Osteocyte (in vitro differentiated cells): ENCODE data around the gene CIAO3. TPM values are rescaled to one million over a fixed set of nuclear protein-coding genes. Genes with fewer than 3 reads are reported as not detected.

Experiments
- DNase-seq: peaks from one replicate; pipeline ENCODE4 v3.0.0; 2021; ENCODE audit warnings: mixed read lengths; ENCODE audit not compliant: unreplicated experiment; ENCODE audit errors: extremely low spot score
- H3K27ac Mint-ChIP-seq: one replicate; pipeline ENCODE4 v1.8.0; 2021; ENCODE audit warnings: mild to moderate bottlenecking, mixed read lengths; ENCODE audit not compliant: unreplicated experiment
- H3K27me3 Mint-ChIP-seq: one replicate; pipeline ENCODE4 v1.8.0; 2021; ENCODE audit warnings: mixed read lengths; ENCODE audit not compliant: unreplicated experiment
- H3K36me3 Mint-ChIP-seq: one replicate; pipeline ENCODE4 v1.8.0; 2021; ENCODE audit warnings: mixed read lengths; ENCODE audit not compliant: unreplicated experiment
- H3K4me1 Mint-ChIP-seq: one replicate; pipeline ENCODE4 v1.8.0; 2021; ENCODE audit warnings: mixed read lengths; ENCODE audit not compliant: unreplicated experiment
- H3K4me3 Mint-ChIP-seq: one replicate; pipeline ENCODE4 v1.8.0; 2021; ENCODE audit warnings: mild to moderate bottlenecking, moderate library complexity, mixed read lengths; ENCODE audit not compliant: unreplicated experiment
- H3K9me3 Mint-ChIP-seq: one replicate; pipeline ENCODE4 v1.8.0; 2021; ENCODE audit warnings: mixed read lengths; ENCODE audit not compliant: unreplicated experiment
- total RNA-seq: library from RNA; stranded (reverse); gene quantifications from 2 replicates; pipeline ENCODE4 v1.2.1, GENCODE V29; 2021
- TF ChIP-seq, protein P1 (sequence below): fragments of 200-600 bp; sonication (generic); IDR thresholded peaks from 2 replicates; pipeline ENCODE4 v1.5.0; 2021; ENCODE audit warnings: antibody characterized with exemption, mild to moderate bottlenecking, moderate library complexity

CIAO3 gene
- total RNA-seq, 1 donor from 2014 or later = 31.4 TPM

DNA sequence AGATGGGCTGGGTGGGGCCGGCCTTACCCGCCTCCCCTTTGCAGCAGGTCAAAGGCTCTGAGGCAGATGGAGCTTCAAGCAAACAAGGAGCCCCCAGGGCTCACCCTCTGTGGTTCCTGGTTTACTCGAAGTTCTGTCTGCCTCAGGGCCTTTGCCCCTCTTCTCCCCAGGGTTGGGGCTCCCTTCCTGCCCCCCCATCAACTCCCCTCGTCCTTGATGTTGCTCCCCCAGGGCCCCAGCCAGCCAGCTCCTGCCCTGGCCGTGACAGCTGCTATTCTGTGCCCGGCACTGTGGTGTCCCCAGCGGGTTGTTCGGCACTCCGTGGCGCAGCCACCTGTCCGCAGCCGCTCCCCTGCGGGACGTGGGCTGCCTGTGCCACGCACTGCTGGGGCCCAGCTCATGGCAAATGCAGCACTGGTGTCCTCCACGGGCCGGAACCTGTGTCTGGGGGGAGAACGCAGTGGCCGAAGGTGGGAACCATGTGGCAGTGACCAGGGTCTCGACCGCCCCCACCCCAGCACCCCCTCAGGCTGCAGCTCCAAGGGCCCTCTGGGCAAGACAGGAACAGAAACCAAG lies 30.2 kb downstream of the CIAO3 start:
- H3K27ac Mint-ChIP-seq = no peak overlapping the region
- TF ChIP-seq, protein P1, sequence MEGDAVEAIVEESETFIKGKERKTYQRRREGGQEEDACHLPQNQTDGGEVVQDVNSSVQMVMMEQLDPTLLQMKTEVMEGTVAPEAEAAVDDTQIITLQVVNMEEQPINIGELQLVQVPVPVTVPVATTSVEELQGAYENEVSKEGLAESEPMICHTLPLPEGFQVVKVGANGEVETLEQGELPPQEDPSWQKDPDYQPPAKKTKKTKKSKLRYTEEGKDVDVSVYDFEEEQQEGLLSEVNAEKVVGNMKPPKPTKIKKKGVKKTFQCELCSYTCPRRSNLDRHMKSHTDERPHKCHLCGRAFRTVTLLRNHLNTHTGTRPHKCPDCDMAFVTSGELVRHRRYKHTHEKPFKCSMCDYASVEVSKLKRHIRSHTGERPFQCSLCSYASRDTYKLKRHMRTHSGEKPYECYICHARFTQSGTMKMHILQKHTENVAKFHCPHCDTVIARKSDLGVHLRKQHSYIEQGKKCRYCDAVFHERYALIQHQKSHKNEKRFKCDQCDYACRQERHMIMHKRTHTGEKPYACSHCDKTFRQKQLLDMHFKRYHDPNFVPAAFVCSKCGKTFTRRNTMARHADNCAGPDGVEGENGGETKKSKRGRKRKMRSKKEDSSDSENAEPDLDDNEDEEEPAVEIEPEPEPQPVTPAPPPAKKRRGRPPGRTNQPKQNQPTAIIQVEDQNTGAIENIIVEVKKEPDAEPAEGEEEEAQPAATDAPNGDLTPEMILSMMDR = no peak
- H3K36me3 Mint-ChIP-seq = no peaks in the 10 kb centered on the region
- peaks cover 40% of the 10 kb centered on the region for H3K4me1 Mint-ChIP-seq
- no peak overlapping the region for H3K4me3 Mint-ChIP-seq
- peaks cover 19% of the 10 kb centered on the region for H3K27me3 Mint-ChIP-seq
- DNase-seq = no peak
- H3K9me3 Mint-ChIP-seq = no peaks in the 10 kb centered on the region

DNA sequence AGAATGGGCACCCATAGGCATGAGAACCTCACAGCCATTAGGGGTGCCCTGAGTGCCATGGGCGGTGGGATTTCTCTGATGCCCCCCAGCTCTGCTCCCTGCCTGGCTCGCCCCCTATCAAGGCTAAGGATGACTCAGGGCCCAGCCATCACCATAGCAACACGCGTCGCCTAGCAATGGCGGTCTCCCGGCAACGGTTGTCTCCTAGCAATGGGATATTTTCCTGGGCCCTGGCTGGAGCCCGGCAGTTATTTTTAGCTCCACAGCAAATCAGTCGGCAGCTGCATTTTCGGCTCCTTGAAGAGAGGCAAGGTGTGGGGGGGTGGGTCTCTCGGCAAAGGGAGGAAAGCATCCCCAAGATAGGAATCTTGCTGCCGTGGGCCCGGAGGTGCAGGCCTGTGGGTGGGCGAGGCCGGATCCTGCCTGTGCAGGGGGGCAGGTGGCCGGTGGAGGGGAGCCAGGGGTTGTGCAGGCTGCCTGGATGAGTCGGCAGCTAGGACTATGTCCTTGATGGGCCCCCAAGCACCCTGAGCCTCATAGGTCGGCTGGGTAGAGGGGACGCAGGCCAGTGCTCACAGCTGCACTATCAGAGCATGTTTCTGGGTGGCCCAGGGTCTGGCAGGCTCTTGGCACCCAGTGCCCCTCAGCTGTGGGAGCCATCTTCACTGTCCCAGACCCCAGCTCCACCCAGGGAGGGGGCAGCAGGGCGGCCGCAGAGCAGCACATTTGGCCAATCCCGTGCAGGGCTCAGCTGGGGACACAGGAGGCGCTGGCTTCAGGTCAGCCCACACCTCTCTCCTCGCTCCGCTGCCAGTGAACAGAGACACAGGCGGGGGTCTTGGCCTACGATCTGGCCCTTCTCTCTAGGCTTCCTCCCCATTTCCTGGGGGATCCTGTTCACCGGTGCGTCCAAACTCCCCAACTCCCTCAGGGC lies 31.0 kb downstream of the CIAO3 start:
- TF ChIP-seq, protein P1 = no peak
- Mint-ChIP-seq H3K27ac (no peak overlapping the region), H3K4me3 (no peak overlapping the region), H3K4me1 (peaks cover 40% of the 10 kb centered on the region), H3K27me3 (peaks cover 19% of the 10 kb centered on the region), H3K36me3 (no peaks in the 10 kb centered on the region), H3K9me3 (no peaks in the 10 kb centered on the region)
- no peak for DNase-seq

DNA sequence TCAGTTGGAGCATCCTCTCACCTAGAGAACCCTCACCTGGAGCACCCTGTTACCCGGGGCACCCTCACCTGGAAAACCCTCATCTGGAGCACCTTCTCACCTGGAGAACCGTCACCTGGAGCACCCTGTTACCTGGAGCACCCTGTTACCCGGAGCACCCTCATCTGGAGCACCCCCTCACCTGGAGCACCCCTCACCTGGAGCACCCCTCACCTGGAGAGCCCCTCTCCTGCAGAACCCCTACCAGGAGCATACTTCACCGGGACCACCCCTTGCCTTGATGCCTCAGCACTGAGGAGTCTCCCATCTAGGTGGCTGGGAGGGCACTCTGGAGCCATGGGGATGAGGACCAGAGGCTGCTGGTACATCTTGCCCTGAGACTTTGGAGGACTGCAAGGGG lies 31.8 kb downstream of the CIAO3 start:
- TF ChIP-seq, protein P1 = no peak
- Mint-ChIP-seq H3K4me3 (no peak overlapping the region), H3K4me1 (peaks cover 36% of the 10 kb centered on the region), H3K27ac (no peak overlapping the region), H3K27me3 (peaks cover 24% of the 10 kb centered on the region), H3K9me3 (no peaks in the 10 kb centered on the region), H3K36me3 (no peaks in the 10 kb centered on the region)
- DNase-seq = no peak

GRCh38 chr16:708019-708418 lies 32.8 kb downstream of the CIAO3 start:
- TF ChIP-seq, protein P1 = no peak
- peaks cover 32% of the 10 kb centered on the region for H3K4me1 Mint-ChIP-seq
- no peak overlapping the region for H3K4me3 Mint-ChIP-seq
- H3K9me3 Mint-ChIP-seq = no peaks in the 10 kb centered on the region
- H3K27ac Mint-ChIP-seq = no peak overlapping the region
- H3K27me3 Mint-ChIP-seq = peaks cover 28% of the 10 kb centered on the region
- H3K36me3 Mint-ChIP-seq = no peaks in the 10 kb centered on the region
- DNase-seq = no peak

DNA sequence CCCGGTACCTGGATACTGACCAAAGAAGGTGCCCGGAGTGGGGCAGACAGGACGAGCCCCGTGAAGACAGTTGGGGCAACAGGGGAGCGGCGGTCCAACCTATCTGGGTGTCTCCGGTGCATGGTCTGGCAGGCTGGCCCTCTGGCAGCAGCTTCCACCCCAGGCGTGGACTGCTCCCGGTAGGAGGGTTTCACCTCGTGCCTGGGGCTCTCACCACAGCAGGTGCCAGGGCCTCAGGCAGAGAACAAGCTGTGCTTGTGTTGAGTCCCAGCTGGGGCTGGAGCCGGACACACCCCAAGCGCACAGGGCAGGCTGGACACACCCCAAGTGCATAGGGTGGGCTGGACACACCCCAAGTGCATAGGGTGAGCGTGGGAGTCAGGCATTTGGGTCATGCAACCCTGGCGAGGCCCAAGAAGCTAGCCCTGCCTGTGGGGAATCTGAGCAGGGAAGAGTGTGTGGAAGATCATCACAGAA lies 33.7 kb downstream of the CIAO3 start:
- Mint-ChIP-seq H3K27ac (no peak overlapping the region), H3K4me3 (no peak overlapping the region), H3K4me1 (peaks cover 27% of the 10 kb centered on the region), H3K27me3 (peaks cover 35% of the 10 kb centered on the region), H3K9me3 (no peaks in the 10 kb centered on the region), H3K36me3 (no peaks in the 10 kb centered on the region)
- TF ChIP-seq, protein P1 = no peak
- DNase-seq = no peak
